Naive thymus-derived CD4-positive, alpha-beta T cell (primary cell): ENCODE measurements around the gene PAQR7. TPM values are rescaled to one million over a fixed set of nuclear protein-coding genes. Genes with fewer than 3 reads are reported as not detected.
A peak's percentile ranks its signal among the peaks of the same experiment; 100 is the strongest.

Source experiments
- ATAC-seq: fragments of 150-1000 bp; cut with Tn5 transposase; 2 replicates; pipeline ENCODE4 v1.10.0; 2021; ENCODE audit warnings: mild to moderate bottlenecking, moderate library complexity
- CTCF ChIA-PET: fragments of 350-600 bp; sonication (Branson Sonifier 250); formaldehyde crosslinking; loops from one replicate; lab custom pipeline; 2021; ENCODE audit warnings: antibody characterized with exemption; lab: Charles Lee
- POLR2A ChIA-PET: fragments of 350-600 bp; sonication (Branson Sonifier 250); formaldehyde crosslinking; loops from one replicate; lab custom pipeline; 2021; ENCODE audit warnings: antibody characterized with exemption, inconsistent platforms; lab: Charles Lee
- DNase-seq, 9 donors: peaks; one replicate each; pipeline versions ENCODE4 v3.0.0 to v3.0.0-alpha.2; 2020 to 2022; ENCODE audit warnings: mixed read lengths in 1 of 9
- H3K27ac ChIP-seq: one replicate; pipeline ENCODE4 v1.7.0; 2013; ENCODE audit warnings: mild to moderate bottlenecking, low read depth, low read length, moderate library complexity
- H3K27me3 ChIP-seq, 2 donors: one replicate each; pipeline ENCODE4 v1.7.0; 2013; ENCODE audit warnings: low read length in 2 of 2, mild to moderate bottlenecking in 2 of 2, moderate library complexity in 2 of 2; ENCODE audit not compliant: control insufficient read depth in 2 of 2, insufficient read depth in 2 of 2
- H3K36me3 ChIP-seq, 3 experiments: 1 replicate in 2 of 3; 2 replicates in 1 of 3; pipeline ENCODE4 v1.7.0; 2013; ENCODE audit warnings: low read length in 3 of 3, mild to moderate bottlenecking in 3 of 3, moderate library complexity in 1 of 3; ENCODE audit not compliant: insufficient read depth in 3 of 3, control insufficient read depth in 2 of 3
- H3K4me1 ChIP-seq, 2 donors: one replicate each; pipeline ENCODE4 v1.7.0; 2013; ENCODE audit warnings: low read length in 2 of 2, mild to moderate bottlenecking in 2 of 2, moderate library complexity in 1 of 2; ENCODE audit not compliant: control insufficient read depth in 2 of 2, insufficient read depth in 2 of 2
- H3K4me3 ChIP-seq: 2 replicates; pipeline ENCODE4 v1.7.0; 2013; ENCODE audit warnings: mild to moderate bottlenecking, low read length
- H3K9me3 ChIP-seq, 3 experiments: 1 replicate in 2 of 3; 2 replicates in 1 of 3; pipeline ENCODE4 v1.7.0; 2013; ENCODE audit warnings: low read length in 3 of 3; ENCODE audit not compliant: control insufficient read depth in 2 of 3
- H3K27ac Mint-ChIP-seq, 9 donors: one replicate each; pipeline ENCODE4 v1.8.0; 2020 to 2022; ENCODE audit warnings: mixed read lengths in 9 of 9, mild to moderate bottlenecking in 8 of 9, moderate library complexity in 5 of 9, inconsistent platforms in 2 of 9
- H3K27me3 Mint-ChIP-seq, 5 donors: one replicate each; pipeline ENCODE4 v1.8.0; 2021 to 2022; ENCODE audit warnings: mixed read lengths in 5 of 5, mild to moderate bottlenecking in 1 of 5
- H3K36me3 Mint-ChIP-seq, 5 donors: one replicate each; pipeline ENCODE4 v1.8.0; 2020 to 2022; ENCODE audit warnings: mixed read lengths in 5 of 5, mild to moderate bottlenecking in 3 of 5, inconsistent platforms in 1 of 5
- H3K4me1 Mint-ChIP-seq, 7 donors: one replicate each; pipeline ENCODE4 v1.8.0; 2020 to 2022; ENCODE audit warnings: mixed read lengths in 7 of 7, mild to moderate bottlenecking in 3 of 7, inconsistent platforms in 1 of 7
- H3K4me3 Mint-ChIP-seq, 10 donors: one replicate each; pipeline ENCODE4 v1.8.0; 2020 to 2022; ENCODE audit warnings: mild to moderate bottlenecking in 10 of 10, mixed read lengths in 10 of 10, moderate library complexity in 6 of 10, inconsistent platforms in 2 of 10
- H3K9me3 Mint-ChIP-seq, 11 donors: one replicate each; pipeline ENCODE4 v1.8.0; 2020 to 2022; ENCODE audit warnings: mixed read lengths in 11 of 11, mild to moderate bottlenecking in 4 of 11, inconsistent platforms in 1 of 11, moderate library complexity in 1 of 11
- intact Hi-C, 2 donors: fragments of 100-400 bp; cut with micrococcal nuclease; formaldehyde crosslinking; loops; one replicate each; pipeline ENCODE4 v1.15.1; 2023
- polyA plus RNA-seq, 2 donors: library from polyadenylated mRNA; unstranded; fragments of 300-500 nt; fragmentation: Illumina TruSeq; gene quantifications; one replicate each; pipeline ENCODE4 v1.2.3, GENCODE V29; 2021
- total RNA-seq, 6 experiments: library from RNA in 5 of 6; stranded (reverse) in 5 of 6; gene quantifications; 1 replicate in 5 of 6; 2 replicates in 1 of 6; pipeline ENCODE4 v1.2.3 and lab custom pipeline; 2021 to 2026

Gene PAQR7
- total and polyA plus RNA-seq, 7 experiments from 2014 or later: 0.21 to 6.0 (median 4.0) TPM

DNA sequence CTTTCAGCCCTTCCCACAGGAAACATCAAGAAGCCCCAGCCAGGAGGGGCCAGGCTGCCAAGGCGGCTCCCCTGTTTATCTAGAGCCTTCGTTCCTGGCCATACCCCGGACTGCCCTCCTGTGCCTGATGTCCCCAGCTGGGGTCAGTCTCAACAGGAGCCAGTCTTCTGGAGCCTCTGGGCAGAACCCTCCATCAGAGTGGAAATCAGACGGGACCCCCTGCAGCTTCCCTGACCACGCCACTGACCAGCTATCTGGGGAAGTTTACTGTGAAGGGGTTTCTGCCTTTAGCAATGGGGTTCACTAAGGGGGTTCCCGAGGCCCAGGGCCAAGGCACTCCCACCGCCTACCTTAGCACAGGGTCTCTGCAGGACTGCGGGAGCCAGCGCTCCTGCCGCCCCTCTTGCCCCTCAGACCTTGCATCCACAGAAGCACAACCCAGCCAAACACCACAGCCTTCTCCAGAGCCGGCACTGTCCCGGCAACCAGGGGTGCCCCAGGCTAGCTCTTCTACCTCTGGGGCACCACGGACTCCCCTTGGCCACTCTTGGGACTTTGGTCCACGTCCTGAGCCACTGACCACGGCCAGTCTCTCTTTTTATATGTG, 59.3 kb downstream of the PAQR7 start:
- intact Hi-C loops: loop anchor here in 1 of 2 donors (10.0 kb wide), 1 partner anchor 571 kb away; the partner anchor contains the start of gene RSRP1
- ChIA-PET POLR2A (no interaction called here), CTCF (interaction anchor here (0.7 kb wide), 1 partner anchor 208 kb away, joined by 3 read pairs; no protein-coding TSS in a partner anchor)
- DNase-seq (no peak), ATAC-seq (no peak)
- Mint-ChIP-seq H3K4me1 (peaks cover 18 to 45% (median 30%) of the 10 kb centered on the region in 7 donors), H3K36me3 (peaks cover 0 to 11% (median 5%) of the 10 kb centered on the region in 5 donors), H3K27me3 (no peaks in the 10 kb centered on the region), H3K4me3 (peak overlapping the region in 1 of 10 donors; percentile 45), H3K9me3 (peaks cover 0 to 10% (median 0%) of the 10 kb centered on the region in 11 donors), H3K27ac (peak overlapping the region in 4 of 9 donors; percentile 46 to 93 (median 90))
- Histone ChIP-seq H3K4me1 (peaks cover 10 to 18% of the 10 kb centered on the region in 2 donors), H3K9me3 (no peaks in the 10 kb centered on the region), H3K27ac (no peak overlapping the region), H3K4me3 (no peak overlapping the region), H3K36me3 (peaks cover 0 to 43% (median 0%) of the 10 kb centered on the region in 3 experiments), H3K27me3 (no peaks in the 10 kb centered on the region)

DNA sequence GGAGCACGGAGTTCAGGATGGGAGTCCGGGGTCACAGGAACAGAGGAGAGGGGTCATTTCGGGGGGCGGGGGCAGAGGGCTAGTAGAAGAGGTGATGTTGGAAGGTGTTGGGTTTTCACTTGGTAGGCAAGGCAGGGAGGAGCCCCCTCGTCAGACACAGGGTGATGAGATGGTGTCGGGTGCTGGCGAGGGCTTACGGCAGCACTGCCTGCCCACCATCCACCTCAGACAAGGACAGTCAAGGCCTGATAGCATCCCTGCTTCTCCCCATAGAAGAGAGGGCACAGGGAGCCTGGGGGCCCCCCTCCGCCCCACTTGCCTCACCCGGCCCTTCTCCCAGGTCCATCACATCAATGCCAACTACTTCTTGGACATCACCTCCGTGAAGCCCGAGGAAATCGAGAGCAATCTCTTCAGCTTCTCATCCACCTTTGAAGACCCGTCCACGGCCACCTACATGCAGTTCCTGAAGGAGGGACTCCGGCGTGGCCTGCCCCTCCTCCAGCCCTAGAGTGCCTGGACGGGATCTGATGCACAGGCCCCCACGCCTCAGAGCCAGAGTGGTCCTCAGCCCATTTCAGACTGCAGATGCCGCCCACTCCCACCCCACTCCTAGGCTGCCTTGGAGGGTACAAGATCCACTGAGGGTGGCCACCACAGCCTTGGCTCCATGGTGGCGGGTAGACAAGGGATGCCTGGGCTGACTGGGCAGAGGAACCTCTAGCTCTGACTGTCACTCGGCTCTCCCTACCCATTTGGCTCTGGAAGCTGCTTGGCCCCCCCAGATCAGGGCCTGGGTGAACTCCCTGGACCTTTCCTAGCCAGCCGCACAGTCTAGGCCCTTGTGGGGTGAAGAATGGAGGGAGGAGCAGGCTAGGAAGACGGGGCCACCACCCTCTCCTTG, 60.0 kb downstream of the PAQR7 start:
- H3K4me3 Mint-ChIP-seq: peak overlapping the region in 1 of 10 donors; percentile 59
- intact Hi-C loops: loop anchor here in 1 of 2 donors (10.0 kb wide), 1 partner anchor 571 kb away; the partner anchor contains the start of gene RSRP1

DNA sequence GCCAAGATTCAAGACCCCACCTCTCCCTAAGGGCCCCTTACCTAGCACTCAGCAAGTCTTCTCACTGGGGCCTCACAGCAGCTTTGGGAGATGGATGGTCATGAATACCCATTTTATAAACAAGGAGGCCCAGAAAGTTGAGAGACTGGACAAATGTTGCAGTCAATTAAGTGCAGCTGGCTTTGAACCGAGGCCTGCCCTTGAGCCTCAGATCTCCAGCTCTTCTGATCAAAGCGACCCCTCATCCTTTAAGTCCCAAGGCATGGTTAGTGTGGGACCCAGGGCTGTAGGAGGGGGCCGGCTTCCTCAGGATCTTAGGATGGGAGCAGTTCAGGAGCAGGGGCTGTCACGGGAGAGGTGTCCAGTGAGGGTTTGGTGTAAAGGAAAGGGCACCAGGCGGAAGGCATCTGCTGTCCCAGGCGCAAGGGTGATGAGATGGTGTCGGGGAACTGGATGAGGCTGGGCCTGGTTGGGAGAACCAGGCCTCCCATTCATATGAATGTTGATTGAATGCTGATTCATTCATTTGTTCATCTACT, 60.9 kb downstream of the PAQR7 start:
- H3K27me3 Mint-ChIP-seq: no peaks in the 10 kb centered on the region
- H3K4me1 Mint-ChIP-seq: peaks cover 11 to 45% (median 23%) of the 10 kb centered on the region in 7 donors
- Histone ChIP-seq H3K27me3 (no peaks in the 10 kb centered on the region), H3K9me3 (no peaks in the 10 kb centered on the region), H3K4me3 (no peak overlapping the region), H3K36me3 (peaks cover 0 to 47% (median 0%) of the 10 kb centered on the region in 3 experiments), H3K27ac (no peak overlapping the region), H3K4me1 (peaks cover 5 to 22% of the 10 kb centered on the region in 2 donors)
- intact Hi-C loops: loop anchor here in 1 of 2 donors (10.0 kb wide), 1 partner anchor 570 kb away; the partner anchor contains the start of gene RSRP1
- peaks cover 0 to 11% (median 0%) of the 10 kb centered on the region in 5 donors for H3K36me3 Mint-ChIP-seq
- POLR2A ChIA-PET: interaction anchor here (0.6 to 1.2 kb wide), 4 partner anchors 13 to 81 kb away, joined by 3 to 5 read pairs (median 3); no protein-coding TSS in a partner anchor
- peaks cover 0 to 7% (median 0%) of the 10 kb centered on the region in 11 donors for H3K9me3 Mint-ChIP-seq
- H3K27ac Mint-ChIP-seq: peak overlapping the region in 6 of 9 donors; percentile 3 to 72 (median 30)
- no peak overlapping the region for H3K4me3 Mint-ChIP-seq
- ATAC-seq: no peak
- no peak for DNase-seq
- CTCF ChIA-PET: interaction anchor here (1.3 to 8.7 kb wide), 2 partner anchors 204 to 248 kb away, joined by 5 to 106 read pairs; no protein-coding TSS in a partner anchor

More for the DNA sequence above, 60.0 kb downstream of the PAQR7 start:
- peaks cover 5 to 21% of the 10 kb centered on the region in 2 donors for H3K4me1 ChIP-seq
- peaks cover 0 to 11% (median 0%) of the 10 kb centered on the region in 5 donors for H3K36me3 Mint-ChIP-seq
- no peak overlapping the region for H3K27ac ChIP-seq
- no peaks in the 10 kb centered on the region for H3K27me3 ChIP-seq
- ChIA-PET CTCF (no interaction called here), POLR2A (interaction anchor here (1.1 to 1.2 kb wide), 2 partner anchors 16 to 41 kb away, joined by 3 to 5 read pairs; no protein-coding TSS in a partner anchor)
- H3K9me3 ChIP-seq: no peaks in the 10 kb centered on the region
- peaks cover 11 to 44% (median 23%) of the 10 kb centered on the region in 7 donors for H3K4me1 Mint-ChIP-seq
- H3K36me3 ChIP-seq: peaks cover 0 to 43% (median 0%) of the 10 kb centered on the region in 3 experiments
- no peak for ATAC-seq
- DNase-seq: no peak
- H3K4me3 ChIP-seq: no peak overlapping the region
- H3K27ac Mint-ChIP-seq: peak overlapping the region in 6 of 9 donors; percentile 3 to 72 (median 30)
- peaks cover 0 to 7% (median 0%) of the 10 kb centered on the region in 11 donors for H3K9me3 Mint-ChIP-seq
- no peaks in the 10 kb centered on the region for H3K27me3 Mint-ChIP-seq

DNA sequence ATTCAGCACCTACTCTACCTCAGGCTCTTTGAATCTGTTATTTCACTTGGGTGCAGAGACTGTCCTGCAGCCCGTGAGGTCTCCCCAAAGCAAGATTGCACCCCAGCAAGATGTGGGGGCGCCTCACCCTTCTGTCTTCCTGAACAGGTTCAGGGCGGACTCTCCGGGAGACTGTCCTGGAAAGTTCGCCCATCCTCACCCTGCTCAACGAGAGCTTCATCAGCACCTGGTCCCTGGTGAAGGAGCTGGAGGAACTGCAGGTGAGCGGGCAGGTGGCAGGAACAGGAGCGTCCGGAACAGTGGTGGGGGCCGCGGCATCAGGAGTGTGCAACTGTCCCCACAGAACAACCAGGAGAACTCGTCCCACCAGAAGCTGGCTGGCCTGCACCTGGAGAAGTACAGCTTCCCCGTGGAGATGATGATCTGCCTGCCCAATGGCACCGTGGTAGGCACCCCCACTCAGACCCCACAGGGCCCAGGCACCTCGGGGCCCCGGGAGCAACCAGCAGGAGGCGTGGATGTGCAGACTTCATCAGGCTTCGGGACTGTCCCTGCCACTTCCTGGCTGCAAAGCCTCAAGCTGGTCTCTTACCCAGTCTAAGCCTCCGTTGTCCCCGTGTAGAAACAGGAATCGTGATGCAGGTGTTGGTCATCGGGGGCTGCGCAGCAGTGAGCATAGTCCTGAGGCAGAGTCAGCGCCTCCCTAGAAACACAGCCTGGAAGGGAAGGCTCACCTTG, 61.6 kb downstream of the PAQR7 start:
- Mint-ChIP-seq H3K27ac (no peak overlapping the region), H3K4me1 (peaks cover 9 to 40% (median 16%) of the 10 kb centered on the region in 7 donors), H3K27me3 (no peaks in the 10 kb centered on the region), H3K36me3 (peaks cover 0 to 15% (median 0%) of the 10 kb centered on the region in 5 donors), H3K4me3 (no peak overlapping the region), H3K9me3 (peaks cover 0 to under 1% (median 0%) of the 10 kb centered on the region in 11 donors)
- POLR2A ChIA-PET: interaction anchor here (0.6 to 1.2 kb wide), 4 partner anchors 12 to 82 kb away, joined by 3 to 5 read pairs (median 3); no protein-coding TSS in a partner anchor
- Histone ChIP-seq H3K36me3 (peaks cover 0 to 55% (median 0%) of the 10 kb centered on the region in 3 experiments), H3K4me1 (peaks cover 1 to 16% of the 10 kb centered on the region in 2 donors), H3K27me3 (no peaks in the 10 kb centered on the region), H3K4me3 (no peak overlapping the region), H3K9me3 (no peaks in the 10 kb centered on the region), H3K27ac (no peak overlapping the region)
- intact Hi-C loops: loop anchor here in 1 of 2 donors (10.0 kb wide), 1 partner anchor 569 kb away; the partner anchor contains the start of gene RSRP1
- CTCF ChIA-PET: interaction anchor here (1.3 to 8.7 kb wide), 2 partner anchors 203 to 248 kb away, joined by 5 to 106 read pairs; no protein-coding TSS in a partner anchor
- ATAC-seq (no peak), DNase-seq (no peak)

DNA sequence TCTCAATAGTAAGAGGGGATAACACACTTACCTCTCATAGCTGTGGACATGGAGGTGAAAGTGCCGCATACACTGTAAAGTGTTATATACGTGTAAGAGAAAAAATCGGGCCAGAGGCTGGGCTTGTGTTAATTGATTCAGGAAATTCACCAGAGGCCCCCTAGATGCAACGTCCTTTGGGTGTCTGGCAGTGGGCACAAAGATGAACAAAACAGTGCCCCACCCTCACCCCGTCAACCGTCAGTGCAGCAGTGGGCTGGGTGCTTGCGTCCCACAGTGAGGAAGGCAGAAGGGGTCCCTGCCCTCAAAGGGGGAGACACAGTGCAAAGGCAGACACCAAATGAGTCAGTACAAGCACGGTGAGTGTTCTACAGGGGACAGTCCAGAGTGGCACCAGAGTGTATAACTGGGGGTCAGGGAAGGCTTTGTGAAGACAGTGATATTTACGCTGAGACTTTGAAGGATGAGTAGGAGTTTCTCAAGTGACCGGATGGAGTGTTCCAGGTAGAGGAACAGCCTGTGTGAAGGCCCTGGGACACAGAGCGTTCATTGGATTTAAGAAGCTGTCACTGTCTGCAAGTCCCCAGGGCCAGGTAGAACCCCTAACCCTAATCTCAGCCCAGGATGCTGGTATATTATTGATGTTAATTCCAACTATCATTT, 62.3 kb downstream of the PAQR7 start:
- Mint-ChIP-seq H3K36me3 (peaks cover 0 to 15% (median 0%) of the 10 kb centered on the region in 5 donors), H3K9me3 (no peaks in the 10 kb centered on the region), H3K4me3 (no peak overlapping the region), H3K27me3 (no peaks in the 10 kb centered on the region), H3K27ac (peak overlapping the region in 2 of 9 donors; percentile 18 to 70), H3K4me1 (peaks cover 2 to 33% (median 9%) of the 10 kb centered on the region in 7 donors)
- intact Hi-C loops: loop anchor here in 1 of 2 donors (10.0 kb wide), 1 partner anchor 568 kb away; the partner anchor contains the start of gene RSRP1
- H3K27me3 ChIP-seq: no peaks in the 10 kb centered on the region
- H3K9me3 ChIP-seq: no peaks in the 10 kb centered on the region
- ATAC-seq: no peak
- DNase-seq: no peak
- H3K4me3 ChIP-seq: no peak overlapping the region
- ChIA-PET POLR2A (no interaction called here), CTCF (interaction anchor here (1.0 to 8.7 kb wide), 3 partner anchors 54 to 247 kb away, joined by 3 to 106 read pairs (median 5); no protein-coding TSS in a partner anchor)
- no peak overlapping the region for H3K27ac ChIP-seq
- peaks cover 0 to 62% (median 0%) of the 10 kb centered on the region in 3 experiments for H3K36me3 ChIP-seq
- H3K4me1 ChIP-seq: peaks cover 0 to 9% of the 10 kb centered on the region in 2 donors
